ENCODE results near the gene TMEM187.
"Not testable (repeated sequence)": the region's sequence is repeated elsewhere in the genome, so short reads cannot be mapped to it uniquely, and the experiment has no call there.

TMEM187 gene

GRCh38 chrX:153973127-153974002 lies 811 bp downstream of the TMEM187 start:
- no peak for DNase-seq

GRCh38 chrX:153974003-153974725 lies 1.6 kb downstream of the TMEM187 start:
- DNase-seq, result no peak

- DNase-seq, result no peak
Measured at GRCh38 chrX:153974726-153975286, 2.3 kb downstream of the TMEM187 start.

GRCh38 chrX:153980394-153980793 lies 7.8 kb downstream of the TMEM187 start:
- peak; percentile 32 for DNase-seq

DNA sequence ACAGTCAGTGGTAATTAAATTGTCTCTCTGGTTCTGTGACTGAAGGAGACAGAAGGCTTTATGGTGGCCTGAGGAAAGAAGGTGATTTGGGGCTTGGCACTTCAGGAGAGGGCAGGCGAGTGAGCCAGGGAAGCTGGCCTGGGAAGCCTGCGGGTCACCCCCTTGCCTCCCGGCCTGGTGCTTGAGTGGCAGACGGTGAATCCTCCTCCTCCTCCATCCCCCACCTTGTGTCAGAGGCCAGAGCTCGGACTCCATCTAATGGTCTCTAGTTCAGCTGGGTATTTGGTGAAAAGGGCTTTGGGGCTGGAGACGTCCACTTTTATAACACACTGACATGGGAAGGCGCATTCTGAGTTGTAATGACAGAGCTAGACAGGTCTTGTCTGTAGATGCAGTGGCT lies 8.7 kb downstream of the TMEM187 start:
- no peak for DNase-seq

DNA sequence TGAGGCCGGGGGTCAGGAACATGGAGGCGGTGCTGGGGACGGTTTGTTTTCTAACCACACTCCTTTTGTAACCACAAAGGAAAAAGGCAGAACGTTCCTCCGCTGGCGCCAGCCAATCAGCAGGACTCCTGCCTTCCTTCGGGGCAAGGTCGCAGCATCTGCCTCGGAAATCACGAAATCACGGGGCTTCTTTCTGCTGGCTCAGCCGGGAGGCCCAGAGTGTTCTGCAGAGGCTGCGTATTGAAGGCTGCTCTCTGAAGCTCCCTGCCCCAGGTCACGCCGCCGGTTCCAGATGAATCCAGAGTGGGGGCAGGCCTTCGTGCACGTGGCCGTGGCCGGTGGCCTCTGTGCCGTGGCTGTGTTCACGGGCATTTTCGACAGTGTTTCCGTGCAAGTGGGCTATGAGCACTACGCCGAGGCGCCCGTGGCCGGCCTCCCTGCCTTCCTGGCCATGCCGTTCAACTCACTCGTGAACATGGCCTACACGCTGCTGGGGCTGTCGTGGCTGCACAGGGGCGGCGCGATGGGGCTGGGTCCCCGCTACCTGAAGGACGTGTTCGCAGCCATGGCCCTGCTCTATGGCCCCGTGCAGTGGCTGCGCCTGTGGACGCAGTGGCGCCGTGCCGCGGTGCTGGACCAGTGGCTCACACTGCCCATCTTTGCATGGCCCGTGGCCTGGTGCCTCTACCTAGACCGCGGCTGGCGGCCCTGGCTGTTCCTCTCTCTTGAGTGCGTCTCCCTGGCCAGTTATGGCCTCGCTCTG lies 9.4 kb downstream of the TMEM187 start:
- DNase-seq, result peak; percentile 62

DNA sequence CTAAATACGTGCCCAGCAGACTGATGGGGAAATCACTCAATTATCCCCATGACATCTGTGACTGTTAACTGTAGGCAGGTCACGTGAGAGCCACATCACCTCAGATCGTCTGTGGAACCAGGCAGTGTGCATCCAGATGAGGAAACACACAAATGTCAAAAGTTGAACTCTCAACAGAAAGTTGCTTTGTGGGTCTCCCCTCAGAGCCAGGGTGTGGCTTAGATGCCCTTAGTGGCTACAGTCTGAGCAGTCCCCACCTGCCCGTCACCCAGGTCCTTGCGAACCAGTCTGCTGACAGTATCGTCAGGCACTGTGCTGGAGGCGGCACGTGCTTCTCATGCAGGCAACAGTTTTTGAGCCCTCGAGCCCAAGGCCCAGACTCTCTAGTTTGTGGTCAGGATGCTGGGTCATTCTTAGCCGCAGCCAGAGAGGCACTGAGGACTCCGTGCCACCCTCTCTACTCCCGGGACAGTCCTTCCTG lies 10.8 kb downstream of the TMEM187 start:
- DNase-seq, result no peak

DNA sequence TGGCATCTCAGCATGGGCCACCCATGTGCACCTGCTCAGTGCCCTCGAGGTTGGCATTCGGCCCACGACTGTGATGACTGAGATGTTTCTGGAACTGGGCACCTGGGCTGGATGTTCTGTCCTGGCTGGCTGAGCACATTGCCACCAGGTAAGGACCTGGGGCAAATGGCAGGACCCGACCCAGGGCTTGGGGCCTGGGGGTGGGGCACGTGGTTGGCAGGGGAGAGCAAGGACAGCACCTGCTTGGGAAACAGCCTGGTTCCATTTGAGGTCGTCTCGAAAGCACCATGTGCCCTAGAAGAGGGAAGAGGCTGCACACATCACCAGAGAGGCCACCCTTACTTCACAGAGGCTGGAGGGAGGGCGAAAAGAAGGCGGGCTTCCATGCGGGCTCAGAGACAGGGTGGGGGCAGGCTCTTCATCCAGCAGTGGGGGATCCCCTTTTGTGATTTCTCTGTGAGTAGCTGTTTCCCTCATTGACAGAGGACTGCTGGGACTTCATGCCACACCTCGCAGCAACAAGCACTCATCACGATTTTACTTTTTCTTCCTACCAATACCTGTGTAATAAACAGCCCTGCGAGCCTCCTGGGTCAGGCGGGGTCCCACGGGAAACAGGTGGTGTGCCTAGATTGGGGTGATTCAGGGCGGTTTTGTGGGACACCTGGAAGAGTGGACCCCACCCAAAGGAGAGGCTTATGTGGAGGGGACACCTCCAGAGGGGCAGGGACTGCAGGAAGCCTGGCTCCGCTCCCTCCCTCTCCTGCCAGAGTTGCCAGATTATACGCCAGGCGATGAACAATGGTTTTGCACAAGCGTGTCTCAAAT lies 12.0 kb downstream of the TMEM187 start:
- peak; percentile 52 for DNase-seq

DNA sequence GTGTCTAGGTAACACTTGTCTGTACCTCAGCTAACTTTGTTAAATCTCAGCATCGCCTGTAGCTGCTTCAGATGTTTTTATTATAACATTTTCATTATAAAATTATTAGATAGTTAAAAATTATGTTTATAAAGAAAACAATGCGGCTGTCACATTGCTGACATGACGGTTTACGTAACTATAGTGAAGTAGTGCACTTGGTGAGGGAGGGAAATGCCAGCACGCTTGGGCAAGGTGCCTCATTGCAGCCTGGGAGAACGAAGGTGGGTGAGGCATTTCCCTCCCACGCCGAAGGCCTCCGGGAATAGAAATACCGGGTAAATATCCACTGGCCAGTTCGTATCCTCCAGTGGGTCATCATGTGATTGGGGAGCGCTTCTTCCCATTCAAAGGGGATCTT lies 15.9 kb downstream of the TMEM187 start:
- no peak for DNase-seq

GRCh38 chrX:153989973-153990655 lies 17.6 kb downstream of the TMEM187 start:
- DNase-seq, result no peak

- no peak for DNase-seq
Measured at GRCh38 chrX:153991013-153991580, 18.5 kb downstream of the TMEM187 start.

- DNase-seq, result no peak
Measured at GRCh38 chrX:153992180-153992579, 19.6 kb downstream of the TMEM187 start.

DNA sequence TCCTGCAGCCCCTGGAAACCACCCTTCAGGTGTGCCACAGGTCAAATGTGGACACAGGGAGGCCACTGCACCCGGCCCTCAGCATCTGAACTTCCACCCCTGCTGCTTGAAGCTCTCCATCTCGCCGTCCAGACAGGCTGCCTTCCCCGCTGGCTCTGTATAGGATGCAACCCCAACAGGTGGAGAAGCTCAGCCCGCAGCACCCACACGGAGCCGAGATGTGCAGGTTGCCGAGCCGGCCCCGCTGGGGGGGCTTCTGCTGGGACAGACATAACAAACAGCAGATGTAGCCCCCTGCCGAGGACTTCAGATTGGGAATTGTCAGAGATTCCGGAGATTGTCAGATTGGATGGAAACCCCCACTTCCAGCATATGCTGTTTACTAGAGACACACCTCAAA lies 20.5 kb downstream of the TMEM187 start:
- DNase-seq, result no peak

- no peak for DNase-seq
Measured at GRCh38 chrX:153993978-153994377, 21.4 kb downstream of the TMEM187 start.

GRCh38 chrX:153994398-153994797 lies 21.8 kb downstream of the TMEM187 start:
- DNase-seq, result not testable (repeated sequence)

DNA sequence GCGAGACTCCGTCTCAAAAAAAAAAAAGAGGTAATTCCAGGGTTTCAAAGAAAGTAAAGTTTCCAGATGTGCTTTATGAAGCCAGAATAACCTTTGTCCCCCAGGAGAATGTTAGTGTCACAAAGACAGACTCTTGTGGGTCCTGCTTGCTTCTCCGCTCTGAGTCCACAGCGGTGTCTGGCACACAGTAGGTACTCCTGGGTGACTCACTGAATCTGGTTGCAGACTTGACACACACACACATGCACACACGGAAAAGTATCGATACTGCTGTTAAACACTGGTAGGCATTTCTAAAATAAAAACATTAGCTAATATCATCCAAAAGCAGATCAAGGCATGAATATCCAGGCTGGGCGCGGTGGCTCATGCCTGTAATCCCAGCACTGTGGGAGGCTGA lies 22.9 kb downstream of the TMEM187 start:
- no peak for DNase-seq

GRCh38 chrX:153999359-154000037 lies 26.9 kb downstream of the TMEM187 start:
- DNase-seq, result no peak

- DNase-seq, result no peak
Measured at GRCh38 chrX:154000051-154000450, 27.5 kb downstream of the TMEM187 start.

DNA sequence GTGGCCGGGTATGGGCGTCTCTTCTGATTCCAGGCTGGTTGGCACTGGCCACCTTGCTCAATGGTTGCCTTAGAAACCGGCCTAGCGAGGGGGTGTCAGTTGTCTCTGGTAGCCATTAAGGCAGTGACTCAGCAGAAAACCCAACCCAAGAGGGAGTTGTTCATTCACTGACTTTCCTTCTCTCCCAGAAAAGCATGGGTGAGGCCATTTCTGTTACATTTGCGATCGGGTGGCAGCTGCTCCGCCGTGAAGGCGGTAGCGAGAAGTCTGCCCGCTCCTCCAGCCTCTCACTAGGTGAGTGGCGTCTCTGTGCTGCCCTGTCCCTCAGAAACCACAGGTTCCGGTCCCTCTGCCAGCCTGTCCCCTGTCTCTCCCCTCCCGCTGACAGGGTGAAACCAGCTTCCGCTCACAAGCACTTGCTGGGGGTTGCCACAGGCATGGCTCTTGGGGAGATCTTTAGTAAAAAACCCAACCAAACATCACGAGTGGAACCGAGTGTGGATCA lies 29.7 kb downstream of the TMEM187 start:
- peak; percentile 52 for DNase-seq

- DNase-seq, result no peak
Measured at GRCh38 chrX:154004315-154004714, 31.8 kb downstream of the TMEM187 start.

All from activated naive CD4-positive, alpha-beta T cell treated with Interleukin-2 at 50 U/mL for 16 hours (primary cell).